ENCODE data around the gene OSBPL9. TPM values are rescaled to one million over a fixed set of nuclear protein-coding genes. Genes with fewer than 3 reads are reported as not detected.

Gene OSBPL9
- total and polyA plus RNA-seq, 8 donors = 30.7 to 51.0 (median 35.6) TPM

GRCh38 chr1:51639694-51640093, 22.8 kb downstream of the OSBPL9 start:
- peaks cover 8 to 27% (median 9%) of the 10 kb centered on the region in 3 donors for H3K4me1 ChIP-seq
- no peaks in the 10 kb centered on the region for H3K27me3 ChIP-seq
- ATAC-seq (no peak), DNase-seq (no peak), FAIRE-seq (no peak)
- intact Hi-C loops (cut with DNase I) = no loop called here
- H3K4me3 ChIP-seq = no peak overlapping the region
- WGBS, 2 donors = 96 to 97% methylated on average over 3 of the region's 3 CpGs
- H3K9me3 ChIP-seq = no peaks in the 10 kb centered on the region
- no peaks in the 10 kb centered on the region for H3K36me3 ChIP-seq
- no peak overlapping the region for H3K27ac ChIP-seq
- TF ChIP-seq CTCF (IDR thresholded peaks at IDR 0.05) = no peak

GRCh38 chr1:51641096-51641495, 24.2 kb downstream of the OSBPL9 start:
- Histone ChIP-seq H3K4me1 (peaks cover 0 to 22% (median 5%) of the 10 kb centered on the region in 3 donors), H3K9me3 (no peaks in the 10 kb centered on the region), H3K36me3 (no peaks in the 10 kb centered on the region), H3K27ac (no peak overlapping the region), H3K27me3 (no peaks in the 10 kb centered on the region), H3K4me3 (no peak overlapping the region)
- intact Hi-C loops (cut with DNase I) = no loop called here
- WGBS, 2 donors = 97 to 100% methylated on average over 2 of the region's 2 CpGs
- ATAC-seq (no peak), FAIRE-seq (no peak), DNase-seq (no peak)
- no peak for TF ChIP-seq CTCF (IDR thresholded peaks at IDR 0.05)

- Histone ChIP-seq H3K27me3 (no peaks in the 10 kb centered on the region), H3K4me3 (no peak overlapping the region), H3K36me3 (no peaks in the 10 kb centered on the region), H3K27ac (peak overlapping the region in 1 of 4 donors; percentile 25), H3K9me3 (no peaks in the 10 kb centered on the region), H3K4me1 (peaks cover 0 to 26% (median 5%) of the 10 kb centered on the region in 3 donors)
- FAIRE-seq (no peak), DNase-seq (no peak), ATAC-seq (peak in 3 of 4 donors; percentile 57 to 67 (median 61))
- WGBS, 2 donors = 85 to 91% methylated on average over 1 of the region's 1 CpG
- no peak for TF ChIP-seq CTCF (IDR thresholded peaks at IDR 0.05)
- intact Hi-C loops (cut with DNase I) = no loop called here
Observed at GRCh38 chr1:51642739-51643142, 25.8 kb downstream of the OSBPL9 start.

- Histone ChIP-seq H3K27me3 (no peaks in the 10 kb centered on the region), H3K4me1 (peaks cover 0 to 32% (median 5%) of the 10 kb centered on the region in 3 donors), H3K36me3 (no peaks in the 10 kb centered on the region), H3K9me3 (no peaks in the 10 kb centered on the region), H3K4me3 (no peak overlapping the region), H3K27ac (peak overlapping the region in 1 of 4 donors; percentile 25)
- ATAC-seq (no peak), DNase-seq (no peak), FAIRE-seq (no peak)
- intact Hi-C loops (cut with DNase I) = no loop called here
- TF ChIP-seq CTCF (IDR thresholded peaks at IDR 0.05) = no peak
- 83 to 93% methylated on average over 1 of the region's 1 CpG for WGBS, 2 donors
Observed at GRCh38 chr1:51643362-51643761, 26.5 kb downstream of the OSBPL9 start.

GRCh38 chr1:51644020-51644419, 27.1 kb downstream of the OSBPL9 start:
- H3K9me3 ChIP-seq = no peaks in the 10 kb centered on the region
- FAIRE-seq (no peak), ATAC-seq (no peak), DNase-seq (no peak)
- peaks cover 0 to 32% (median 5%) of the 10 kb centered on the region in 3 donors for H3K4me1 ChIP-seq
- WGBS, 2 donors = 97 to 99% methylated on average over 5 of the region's 5 CpGs
- intact Hi-C loops (cut with DNase I) = no loop called here
- H3K36me3 ChIP-seq = no peaks in the 10 kb centered on the region
- H3K27ac ChIP-seq = no peak overlapping the region
- no peak overlapping the region for H3K4me3 ChIP-seq
- no peaks in the 10 kb centered on the region for H3K27me3 ChIP-seq
- TF ChIP-seq CTCF (IDR thresholded peaks at IDR 0.05) = no peak

All from pancreas (tissue), 10 donors.